MG63 (cell line): ENCODE data around the gene EIPR1. TPM values are rescaled to one million over a fixed set of nuclear protein-coding genes. Genes with fewer than 3 reads are reported as not detected.

Experiments used
- DNase-seq: peaks from one replicate; pipeline ENCODE4 v3.0.0-alpha.2; 2020
- H3K27me3 ChIP-seq: fragments of 250-450 bp; sonication (Bioruptor Pico); 2 replicates; pipeline ENCODE4 v1.5.1; 2020; ENCODE audit warnings: mild to moderate bottlenecking, moderate library complexity
- H3K36me3 ChIP-seq: fragments of 250-450 bp; sonication (Bioruptor Pico); 2 replicates; pipeline ENCODE4 v1.5.1; 2020; ENCODE audit warnings: mild to moderate bottlenecking, moderate library complexity
- H3K4me3 ChIP-seq: fragments of 250-450 bp; sonication (Bioruptor Pico); 2 replicates; pipeline ENCODE4 v1.5.1; 2020; ENCODE audit warnings: mild to moderate bottlenecking, moderate library complexity
- H3K9me3 ChIP-seq: fragments of 250-450 bp; sonication (Bioruptor Pico); 2 replicates; pipeline ENCODE4 v1.5.1; 2020; ENCODE audit warnings: mild to moderate bottlenecking, moderate library complexity
- total RNA-seq: library from RNA; depleted of rRNA; stranded (reverse); fragments of >200 nt; shearing (Covaris generic); gene quantifications from 2 replicates; pipeline ENCODE4 v1.2.3, GENCODE V29; 2014; ENCODE audit warnings: low replicate concordance; rRNA removed

EIPR1 gene
- total RNA-seq, 1 experiment from 2014 or later, result 78.7 TPM

DNA sequence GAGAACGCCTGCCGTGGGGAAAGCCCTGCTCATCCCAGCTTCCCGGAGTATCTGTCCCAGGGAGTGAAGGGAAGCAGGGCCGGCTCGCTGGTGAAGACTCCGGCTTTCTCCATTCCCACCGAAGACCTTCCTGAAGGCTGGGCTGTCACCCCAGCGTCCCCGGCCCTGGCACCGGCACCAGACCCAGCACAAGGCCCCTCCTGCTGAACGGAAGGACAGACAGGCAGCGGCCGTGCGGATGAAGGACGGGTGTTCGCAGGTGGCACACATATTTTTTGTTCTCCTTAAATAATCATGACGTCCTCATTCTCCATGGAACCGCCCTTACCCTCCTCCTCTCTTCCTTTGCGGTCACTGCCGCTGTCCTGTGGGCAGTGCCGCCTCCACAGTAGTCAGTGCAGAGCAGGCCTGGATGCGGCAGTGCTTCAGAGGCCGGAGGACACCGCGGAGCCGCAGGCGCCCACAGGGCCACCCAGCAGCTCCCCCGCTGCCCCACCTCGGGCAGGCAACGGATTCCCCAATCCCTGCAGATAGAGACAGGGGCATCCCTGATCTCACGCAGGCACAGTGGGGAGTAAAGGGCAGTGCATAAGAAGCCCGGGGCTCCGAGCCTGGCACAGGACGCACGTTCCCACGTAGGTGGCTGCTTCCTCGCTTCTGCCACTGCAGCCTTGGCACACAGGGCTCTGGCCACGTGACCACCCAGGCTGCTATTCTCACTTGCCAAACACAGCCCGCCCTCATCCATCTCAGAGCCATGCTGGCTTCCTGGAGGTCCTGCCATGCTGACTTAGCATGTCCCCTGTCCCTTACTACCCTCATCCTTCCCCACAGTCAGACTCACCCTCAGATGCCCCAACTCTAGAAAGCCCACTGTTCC lies 229.7 kb downstream of the EIPR1 start:
- Histone ChIP-seq H3K4me3 (no peak overlapping the region), H3K9me3 (no peaks in the 10 kb centered on the region), H3K36me3 (no peaks in the 10 kb centered on the region), H3K27me3 (no peaks in the 10 kb centered on the region)
- no peak for DNase-seq

DNA sequence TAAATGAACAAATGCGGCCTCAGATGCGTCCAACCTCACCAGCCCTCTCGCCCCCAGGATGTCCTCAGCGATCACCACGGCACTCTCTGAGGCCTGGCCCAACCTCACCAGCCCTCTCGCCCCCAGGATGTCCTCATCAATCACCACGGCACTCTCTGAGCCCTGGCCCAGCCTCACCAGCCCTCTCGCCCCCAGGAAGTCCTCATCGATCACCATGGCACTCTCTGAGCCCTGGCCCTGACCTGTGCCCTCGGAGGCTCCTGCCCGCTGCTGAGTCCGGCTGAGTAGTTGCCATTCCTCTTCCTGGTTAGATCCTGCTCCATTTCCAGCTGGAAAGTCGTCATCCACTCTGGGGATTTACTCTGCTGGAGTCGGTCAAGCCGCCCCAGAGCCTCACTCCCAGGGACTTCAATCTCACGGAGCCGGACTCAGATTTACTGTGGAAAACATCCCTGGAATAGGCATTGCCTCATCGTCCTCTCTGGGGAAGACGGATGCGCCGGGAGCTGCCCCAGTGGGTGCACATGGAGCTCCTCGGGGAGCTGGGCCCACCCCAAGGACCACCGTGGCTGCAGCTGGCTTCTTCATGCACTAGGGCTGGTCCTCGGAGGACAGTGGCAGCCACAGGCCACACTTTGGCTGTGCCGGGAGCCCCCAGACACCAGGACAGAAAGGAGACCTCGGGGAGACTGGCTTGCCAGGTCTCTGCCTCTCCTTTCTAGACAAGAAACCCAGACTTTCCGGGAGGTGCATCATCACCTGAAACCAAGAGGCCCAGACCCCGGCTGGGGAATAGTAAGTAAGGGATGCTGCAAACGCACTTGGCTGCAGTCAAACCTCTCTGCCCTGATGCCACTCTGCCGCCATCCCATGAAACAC lies 230.6 kb downstream of the EIPR1 start:
- H3K27me3 ChIP-seq, result no peaks in the 10 kb centered on the region
- no peaks in the 10 kb centered on the region for H3K36me3 ChIP-seq
- H3K4me3 ChIP-seq, result no peak overlapping the region
- DNase-seq, result no peak
- no peaks in the 10 kb centered on the region for H3K9me3 ChIP-seq

DNA sequence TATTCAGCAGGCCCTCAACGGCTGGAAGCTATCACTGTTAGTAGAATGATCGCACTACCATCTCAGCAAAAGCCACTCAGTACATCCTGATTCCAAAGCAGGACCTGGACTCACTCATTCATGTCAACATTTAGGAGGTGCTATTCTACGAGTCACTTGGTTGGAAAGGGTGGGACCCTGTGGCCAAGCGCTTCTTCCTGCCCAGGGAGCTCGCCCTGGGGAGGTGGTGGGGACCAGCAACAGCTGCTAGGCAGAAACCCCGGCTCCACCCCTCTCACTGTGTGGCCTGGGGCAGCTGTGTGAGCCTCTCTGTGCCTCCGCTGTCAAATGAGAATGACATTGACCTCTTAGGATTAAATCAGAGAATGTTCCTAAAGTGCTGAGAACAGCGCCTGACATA lies 231.4 kb downstream of the EIPR1 start:
- H3K27me3 ChIP-seq, result no peaks in the 10 kb centered on the region
- H3K4me3 ChIP-seq, result no peak overlapping the region
- no peaks in the 10 kb centered on the region for H3K9me3 ChIP-seq
- DNase-seq, result no peak
- H3K36me3 ChIP-seq, result no peaks in the 10 kb centered on the region

DNA sequence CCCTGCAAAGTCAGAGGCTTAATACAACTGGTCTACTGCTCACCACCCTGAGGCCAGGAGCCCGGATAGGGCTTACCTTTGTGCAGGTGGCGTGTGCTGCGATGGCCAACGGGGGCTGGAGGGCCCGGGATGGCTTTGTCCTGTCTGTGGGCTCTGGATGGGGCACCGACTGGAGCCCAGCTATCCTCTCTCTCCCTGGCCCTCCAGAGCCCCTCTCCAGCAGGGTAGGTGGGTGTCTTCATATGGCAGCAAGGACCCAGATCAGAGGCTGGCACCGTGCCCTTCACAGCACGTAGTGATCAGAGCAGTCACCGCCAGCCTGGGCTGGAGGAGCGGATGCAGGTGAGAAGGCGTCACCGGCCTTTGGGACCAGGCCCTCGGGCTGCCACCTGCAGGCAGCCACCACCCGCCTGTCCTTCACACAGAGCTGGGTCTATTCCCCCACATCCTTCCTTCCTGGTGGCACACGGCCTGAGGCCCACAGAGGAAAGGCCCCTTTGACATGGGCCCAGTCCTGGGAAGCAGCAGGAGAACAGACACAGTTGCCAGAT lies 232.1 kb downstream of the EIPR1 start:
- Histone ChIP-seq H3K9me3 (no peaks in the 10 kb centered on the region), H3K36me3 (no peaks in the 10 kb centered on the region), H3K4me3 (no peak overlapping the region), H3K27me3 (no peaks in the 10 kb centered on the region)
- no peak for DNase-seq

DNA sequence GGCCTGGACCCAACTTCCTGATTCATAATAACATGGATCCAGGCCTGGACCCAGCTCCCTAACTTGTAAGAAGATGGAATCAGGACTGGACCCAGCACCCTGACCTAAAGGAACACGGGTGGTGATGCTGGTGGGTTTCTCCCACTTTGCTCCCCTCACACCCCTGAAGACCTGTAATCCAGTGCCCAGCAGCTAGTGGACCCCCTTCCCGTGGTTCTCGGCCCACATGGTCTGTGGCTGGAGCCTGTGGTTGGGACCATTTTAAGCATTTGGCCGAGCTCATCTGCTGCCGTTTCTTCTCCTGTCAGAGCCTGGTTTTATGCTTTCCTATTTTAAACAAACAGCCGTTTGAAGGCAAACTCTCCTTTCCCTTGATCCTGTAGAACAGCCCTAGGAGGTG lies 232.8 kb downstream of the EIPR1 start:
- no peaks in the 10 kb centered on the region for H3K36me3 ChIP-seq
- H3K27me3 ChIP-seq, result no peaks in the 10 kb centered on the region
- no peaks in the 10 kb centered on the region for H3K9me3 ChIP-seq
- no peak overlapping the region for H3K4me3 ChIP-seq
- no peak for DNase-seq

DNA sequence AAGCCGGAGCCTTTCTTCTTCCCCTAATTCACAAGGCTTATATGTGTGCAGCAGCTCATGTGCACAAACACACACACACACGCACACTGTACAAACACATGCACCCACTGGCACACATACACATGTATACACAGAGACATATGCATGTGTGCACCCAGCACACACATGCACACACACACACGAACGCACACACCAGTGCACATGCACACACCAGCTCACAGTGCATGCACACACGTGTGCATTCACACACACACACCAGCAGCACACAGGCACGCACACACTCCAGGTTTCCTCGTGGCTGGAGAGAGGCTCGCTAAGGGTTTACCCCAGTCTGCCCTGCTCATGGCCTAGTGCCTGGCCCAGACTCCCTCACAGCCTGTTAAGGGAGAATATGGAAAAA lies 234.0 kb downstream of the EIPR1 start:
- Histone ChIP-seq H3K36me3 (no peaks in the 10 kb centered on the region), H3K27me3 (no peaks in the 10 kb centered on the region), H3K4me3 (no peak overlapping the region), H3K9me3 (no peaks in the 10 kb centered on the region)
- no peak for DNase-seq

DNA sequence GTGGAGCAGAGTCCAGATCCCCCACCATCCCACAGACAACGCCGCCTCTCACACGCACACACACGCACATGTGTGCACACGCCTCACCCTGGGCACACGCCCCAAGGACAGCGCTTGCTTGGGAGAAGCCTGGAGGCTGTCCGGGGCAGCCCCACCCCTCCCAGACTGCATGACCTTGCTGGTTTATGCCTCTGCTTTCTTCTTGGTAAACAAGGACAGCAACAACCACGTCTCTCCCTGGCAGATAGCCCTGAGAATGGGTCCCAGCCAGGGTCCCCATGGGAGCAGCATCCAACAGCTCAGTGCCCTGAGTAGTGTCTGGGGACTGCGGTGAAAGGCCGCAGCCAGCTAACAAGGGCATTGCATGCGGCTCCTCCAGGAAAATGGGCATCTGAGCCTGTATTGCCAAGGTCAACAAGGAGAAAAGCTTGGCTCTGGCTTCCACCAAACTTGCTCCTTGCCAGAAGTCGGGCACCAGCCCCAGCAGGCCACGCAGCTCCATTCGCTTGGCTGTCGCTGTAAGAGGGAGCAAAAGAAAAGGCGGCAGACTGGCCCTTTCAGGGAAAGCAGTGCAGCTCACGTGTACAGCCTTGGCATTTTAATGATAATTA lies 234.6 kb downstream of the EIPR1 start:
- Histone ChIP-seq H3K9me3 (no peaks in the 10 kb centered on the region), H3K27me3 (no peaks in the 10 kb centered on the region), H3K36me3 (no peaks in the 10 kb centered on the region), H3K4me3 (no peak overlapping the region)
- DNase-seq, result no peak

DNA sequence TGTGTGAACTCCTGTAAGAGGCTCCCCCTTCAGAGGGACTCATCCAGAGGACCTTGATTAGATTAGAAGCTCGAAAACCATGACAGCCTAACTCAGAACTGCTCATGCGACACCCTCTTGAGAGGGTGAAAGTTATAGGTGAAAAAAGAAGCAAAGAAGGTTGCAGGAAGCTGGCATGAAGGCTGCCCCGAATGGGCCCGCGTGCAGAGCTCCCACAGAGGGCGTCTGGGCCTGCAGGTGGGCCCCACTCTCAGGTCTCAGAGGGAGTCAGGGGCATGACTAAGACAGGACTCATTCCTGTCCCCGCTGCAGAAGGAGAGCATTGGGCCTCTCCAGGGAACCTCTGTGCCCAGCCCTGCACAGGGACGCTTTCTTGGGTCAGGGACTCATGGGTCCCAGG lies 235.4 kb downstream of the EIPR1 start:
- no peaks in the 10 kb centered on the region for H3K36me3 ChIP-seq
- no peaks in the 10 kb centered on the region for H3K9me3 ChIP-seq
- no peaks in the 10 kb centered on the region for H3K27me3 ChIP-seq
- DNase-seq, result no peak
- H3K4me3 ChIP-seq, result no peak overlapping the region

DNA sequence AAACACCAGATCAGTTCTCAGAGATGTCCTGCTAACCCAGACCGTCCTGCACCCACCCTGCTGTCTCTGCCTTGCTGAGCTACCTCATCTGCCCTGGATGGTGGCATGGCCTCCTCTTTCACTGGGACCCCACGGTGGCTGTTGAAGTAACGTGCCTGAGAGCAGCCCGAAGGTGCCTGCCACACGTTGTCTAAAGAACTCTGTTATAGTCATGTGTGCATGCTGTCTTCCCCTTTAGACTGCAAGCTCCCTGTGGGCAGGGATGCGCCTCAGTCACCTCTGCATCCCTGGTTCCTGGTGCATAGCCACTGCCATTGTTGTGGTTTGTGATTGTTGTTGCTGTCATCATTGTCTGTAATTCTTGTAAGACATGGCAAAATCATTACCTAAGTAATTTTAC lies 235.9 kb downstream of the EIPR1 start:
- H3K36me3 ChIP-seq, result no peaks in the 10 kb centered on the region
- no peaks in the 10 kb centered on the region for H3K9me3 ChIP-seq
- no peak for DNase-seq
- no peak overlapping the region for H3K4me3 ChIP-seq
- no peaks in the 10 kb centered on the region for H3K27me3 ChIP-seq

DNA sequence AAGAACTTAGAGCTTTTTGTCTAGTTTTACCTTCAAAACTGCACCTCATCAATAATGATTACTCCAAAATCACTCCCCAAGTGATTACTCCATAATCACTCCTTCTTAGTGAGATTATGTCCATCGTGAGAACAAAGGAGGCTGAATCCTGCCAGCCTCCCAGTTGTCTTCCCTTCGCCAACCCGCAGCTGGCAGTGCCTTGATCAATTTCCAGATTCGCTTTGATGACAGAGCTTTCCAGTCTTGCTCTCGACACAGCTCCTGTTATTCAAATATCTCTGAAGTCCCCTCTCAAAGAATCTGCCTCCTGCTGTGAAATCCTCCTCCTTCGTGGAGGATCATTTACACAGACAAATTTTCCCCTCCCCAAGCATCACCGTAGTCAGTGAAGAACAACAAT lies 237.7 kb downstream of the EIPR1 start:
- no peak overlapping the region for H3K4me3 ChIP-seq
- no peaks in the 10 kb centered on the region for H3K27me3 ChIP-seq
- H3K36me3 ChIP-seq, result no peaks in the 10 kb centered on the region
- no peak for DNase-seq
- H3K9me3 ChIP-seq, result no peaks in the 10 kb centered on the region; the same call in 1 of the 2 replicates

Other genes with a start within 250 kb of the EIPR1 start
- 27.6 and 29.3 TPM in 2 replicates for gene TRAPPC12, start 1.9 kb upstream of the EIPR1 start, total RNA-seq
- 75.8 and 78.9 TPM in 2 replicates for gene ADI1, start 141.7 kb upstream of the EIPR1 start, total RNA-seq
- 26.0 and 71.0 TPM in 2 replicates for gene RNASEH1, start 180.5 kb upstream of the EIPR1 start, total RNA-seq
- 3,110 and 4,078 TPM in 2 replicates for gene RPS7, start 197.4 kb upstream of the EIPR1 start, total RNA-seq
- 2.1 TPM in 1 of 2 replicates, not detected in the other for gene COLEC11, start 217.3 kb upstream of the EIPR1 start, total RNA-seq